ENCODE measurements around the gene PRSS57. TPM values are rescaled to one million over a fixed set of nuclear protein-coding genes. Genes with fewer than 3 reads are reported as not detected.

Gene PRSS57
- total RNA-seq, 1 experiment from 2014 or later = not detected

- intact Hi-C loops (cut with micrococcal nuclease) = no loop called here
- Mint-ChIP-seq H3K9me3 (ENCODE audit: unreplicated experiment) (no peaks in the 10 kb centered on the region), H3K27me3 (ENCODE audit: insufficient read depth, unreplicated experiment) (no peaks in the 10 kb centered on the region), H3K4me3 (ENCODE audit: unreplicated experiment) (peak overlapping the region; percentile 11), H3K36me3 (ENCODE audit: insufficient read depth, unreplicated experiment) (peaks cover 6% of the 10 kb centered on the region), H3K27ac (ENCODE audit: low read depth, unreplicated experiment) (no peak overlapping the region), H3K4me1 (ENCODE audit: insufficient read depth, unreplicated experiment) (peaks cover 7% of the 10 kb centered on the region)
- ChIA-PET CTCF (interaction anchor here (0.6 kb wide), 1 partner anchor 90 kb away, joined by 3 read pairs; no protein-coding TSS in a partner anchor), POLR2A (no interaction called here)
- TF ChIP-seq, protein P1, sequence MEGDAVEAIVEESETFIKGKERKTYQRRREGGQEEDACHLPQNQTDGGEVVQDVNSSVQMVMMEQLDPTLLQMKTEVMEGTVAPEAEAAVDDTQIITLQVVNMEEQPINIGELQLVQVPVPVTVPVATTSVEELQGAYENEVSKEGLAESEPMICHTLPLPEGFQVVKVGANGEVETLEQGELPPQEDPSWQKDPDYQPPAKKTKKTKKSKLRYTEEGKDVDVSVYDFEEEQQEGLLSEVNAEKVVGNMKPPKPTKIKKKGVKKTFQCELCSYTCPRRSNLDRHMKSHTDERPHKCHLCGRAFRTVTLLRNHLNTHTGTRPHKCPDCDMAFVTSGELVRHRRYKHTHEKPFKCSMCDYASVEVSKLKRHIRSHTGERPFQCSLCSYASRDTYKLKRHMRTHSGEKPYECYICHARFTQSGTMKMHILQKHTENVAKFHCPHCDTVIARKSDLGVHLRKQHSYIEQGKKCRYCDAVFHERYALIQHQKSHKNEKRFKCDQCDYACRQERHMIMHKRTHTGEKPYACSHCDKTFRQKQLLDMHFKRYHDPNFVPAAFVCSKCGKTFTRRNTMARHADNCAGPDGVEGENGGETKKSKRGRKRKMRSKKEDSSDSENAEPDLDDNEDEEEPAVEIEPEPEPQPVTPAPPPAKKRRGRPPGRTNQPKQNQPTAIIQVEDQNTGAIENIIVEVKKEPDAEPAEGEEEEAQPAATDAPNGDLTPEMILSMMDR (IDR thresholded peaks at IDR 0.05; ENCODE audit: unreplicated experiment) = no peak
- no peak for DNase-seq (ENCODE audit: unreplicated experiment)
- BruUV-seq (replicated peaks) = no TSS peak
Observed at GRCh38 chr19:640161-640558, 55.1 kb downstream of the PRSS57 start.

DNA sequence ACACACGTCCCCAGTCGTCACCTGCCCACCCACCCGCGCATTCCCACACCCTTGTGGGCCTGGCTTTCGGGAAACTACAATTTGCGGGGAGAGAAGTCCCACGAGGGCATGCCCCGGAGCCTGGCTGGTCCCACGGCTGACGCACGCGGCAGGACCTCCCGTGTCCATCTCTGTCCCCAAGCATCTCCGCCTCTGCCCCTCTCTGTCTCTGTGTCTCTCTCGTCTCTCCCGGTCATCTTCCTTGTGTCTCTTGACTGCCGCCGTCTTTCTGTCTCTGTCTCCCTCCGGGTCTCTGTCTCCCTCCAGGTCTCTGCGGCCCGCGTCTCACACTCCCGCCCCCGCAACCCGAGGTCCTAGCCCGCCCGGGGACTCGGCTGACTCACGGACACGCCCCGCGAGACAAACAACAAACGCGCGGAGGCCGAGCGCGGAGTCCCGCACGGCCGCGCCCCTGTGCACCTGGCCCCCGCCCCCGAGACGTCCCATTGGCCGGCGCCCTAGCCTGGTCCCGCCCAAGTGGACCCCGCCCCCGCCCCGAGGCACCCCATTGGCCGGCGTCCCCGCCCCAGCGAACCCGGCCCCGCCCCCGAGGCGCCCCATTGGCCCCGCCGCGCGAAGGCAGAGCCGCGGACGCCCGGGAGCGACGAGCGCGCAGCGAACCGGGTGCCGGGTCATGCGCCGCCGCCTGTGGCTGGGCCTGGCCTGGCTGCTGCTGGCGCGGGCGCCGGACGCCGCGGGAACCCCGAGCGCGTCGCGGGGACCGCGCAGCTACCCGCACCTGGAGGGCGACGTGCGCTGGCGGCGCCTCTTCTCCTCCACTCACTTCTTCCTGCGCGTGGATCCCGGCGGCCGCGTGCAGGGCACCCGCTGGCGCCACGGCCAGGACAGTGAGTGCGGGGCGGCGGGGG lies 55.7 kb downstream of the PRSS57 start, which contains the start of gene FGF22:
Gene FGF22 (plus strand): TSS at position 627 of the 908 bp plus-strand sequence. CDS start 47 bp downstream, at position 674.
- TF ChIP-seq, protein P1 (IDR thresholded peaks at IDR 0.05; ENCODE audit: unreplicated experiment) = no peak
- H3K36me3 Mint-ChIP-seq (ENCODE audit: insufficient read depth, unreplicated experiment) = no peaks in the 10 kb centered on the region
- peaks cover 7% of the 10 kb centered on the region for H3K4me1 Mint-ChIP-seq (ENCODE audit: insufficient read depth, unreplicated experiment)
- peak within 1 kb of the TSS; percentile 32 for H3K27ac Mint-ChIP-seq (ENCODE audit: low read depth, unreplicated experiment)
- peak within 1 kb of the TSS; percentile 68 for H3K4me3 Mint-ChIP-seq (ENCODE audit: unreplicated experiment)
- no peaks in the 10 kb centered on the region for H3K9me3 Mint-ChIP-seq (ENCODE audit: unreplicated experiment)
- peak; percentile 89 for DNase-seq (ENCODE audit: unreplicated experiment)
- ChIA-PET POLR2A (no interaction called here), CTCF (no interaction called here)
- BruUV-seq (replicated peaks) = no TSS peak
- intact Hi-C loops (cut with micrococcal nuclease) = no loop called here
- no peaks in the 10 kb centered on the region for H3K27me3 Mint-ChIP-seq (ENCODE audit: insufficient read depth, unreplicated experiment)

- TF ChIP-seq, protein P1 (IDR thresholded peaks at IDR 0.05; ENCODE audit: unreplicated experiment) = no peak
- no peaks in the 10 kb centered on the region for H3K36me3 Mint-ChIP-seq (ENCODE audit: insufficient read depth, unreplicated experiment)
- no peak for DNase-seq (ENCODE audit: unreplicated experiment)
- BruUV-seq (replicated peaks) = no TSS peak
- ChIA-PET POLR2A (no interaction called here), CTCF (no interaction called here)
- H3K27me3 Mint-ChIP-seq (ENCODE audit: insufficient read depth, unreplicated experiment) = no peaks in the 10 kb centered on the region
- H3K4me1 Mint-ChIP-seq (ENCODE audit: insufficient read depth, unreplicated experiment) = peaks cover 7% of the 10 kb centered on the region
- H3K27ac Mint-ChIP-seq (ENCODE audit: low read depth, unreplicated experiment) = peak overlapping the region; percentile 32
- no peaks in the 10 kb centered on the region for H3K9me3 Mint-ChIP-seq (ENCODE audit: unreplicated experiment)
- H3K4me3 Mint-ChIP-seq (ENCODE audit: unreplicated experiment) = peak overlapping the region; percentile 68
- intact Hi-C loops (cut with micrococcal nuclease) = no loop called here
Observed at GRCh38 chr19:638906-639252, 56.4 kb downstream of the PRSS57 start.

Other genes starting within 250 kb of the PRSS57 start
- gene SHC2, start 234.4 kb downstream of the PRSS57 start, total RNA-seq (2022) = 0.77 and 2.8 TPM in 2 replicates
- gene MADCAM1, start 199.0 kb downstream of the PRSS57 start, total RNA-seq (2022) = 0.25 and 0.47 TPM in 2 replicates
- gene TPGS1, start 188.0 kb downstream of the PRSS57 start, total RNA-seq (2022) = 11.9 and 12.6 TPM in 2 replicates
- gene CDC34, start 163.7 kb downstream of the PRSS57 start, total RNA-seq (2022) = 49.7 and 61.3 TPM in 2 replicates
- gene GZMM, start 151.4 kb downstream of the PRSS57 start, total RNA-seq (2022) = not detected in 2 replicates
- gene BSG, start 122.9 kb downstream of the PRSS57 start, total RNA-seq (2022) = 550 and 557 TPM in 2 replicates
- 0.68 and 1.2 TPM in 2 replicates for gene HCN2, start 105.6 kb downstream of the PRSS57 start, total RNA-seq (2022)
- 36.9 and 40.9 TPM in 2 replicates for gene POLRMT, start 61.9 kb downstream of the PRSS57 start, total RNA-seq (2022)
- gene FGF22, start 55.6 kb downstream of the PRSS57 start, total RNA-seq (2022) = not detected in 2 replicates
- 53.9 and 68.0 TPM in 2 replicates for gene RNF126, start 32.2 kb downstream of the PRSS57 start, total RNA-seq (2022)
- 172 and 183 TPM in 2 replicates for gene FSTL3, start 19.1 kb downstream of the PRSS57 start, total RNA-seq (2022)
- 0.44 TPM in 1 of 2 replicates, not detected in the other for gene PALM, start 13.5 kb upstream of the PRSS57 start, total RNA-seq (2022)
- 33.7 and 35.0 TPM in 2 replicates for gene MISP, start 55.7 kb upstream of the PRSS57 start, total RNA-seq (2022)
- gene PTBP1, start 102.0 kb upstream of the PRSS57 start, total RNA-seq (2022) = 348 and 431 TPM in 2 replicates
- not detected in 2 replicates for gene PLPPR3, start 126.5 kb upstream of the PRSS57 start, total RNA-seq (2022)
- not detected in 2 replicates for gene AZU1, start 132.4 kb upstream of the PRSS57 start, total RNA-seq (2022)
- not detected in 2 replicates for gene PRTN3, start 145.5 kb upstream of the PRSS57 start, total RNA-seq (2022)
- gene ELANE, start 156.9 kb upstream of the PRSS57 start, total RNA-seq (2022) = not detected in 2 replicates
- 0.88 and 1.1 TPM in 2 replicates for gene CFD, start 164.2 kb upstream of the PRSS57 start, total RNA-seq (2022)
- 52.7 and 61.0 TPM in 2 replicates for gene MED16, start 197.7 kb upstream of the PRSS57 start, total RNA-seq (2022)
- not detected in 2 replicates for gene RNU6-9, start 198.0 kb upstream of the PRSS57 start, total RNA-seq (2022)
- gene R3HDM4, start 217.8 kb upstream of the PRSS57 start, total RNA-seq (2022) = 65.7 and 73.6 TPM in 2 replicates
- gene KISS1R, start 221.9 kb upstream of the PRSS57 start, total RNA-seq (2022) = not detected in 2 replicates
- gene ARID3A, start 230.6 kb upstream of the PRSS57 start, total RNA-seq (2022) = 10.2 and 13.1 TPM in 2 replicates

Data from MCF 10A (cell line).